IMR-90 (cell line): ENCODE measurements around the gene TBRG4. TPM values are rescaled to one million over a fixed set of nuclear protein-coding genes. Genes with fewer than 3 reads are reported as not detected.
"Not testable (repeated sequence)": the region's sequence is repeated elsewhere in the genome, so short reads cannot be mapped to it uniquely, and the experiment has no call there.

Source experiments
- ATAC-seq: fragments of 200-7000 bp; cut with Tn5 transposase; 2 replicates; pipeline ENCODE4 v1.9.1; 2020; ENCODE audit warnings: low read depth, mild to moderate bottlenecking, moderate library complexity
- BruUV-seq: library from RNA; stranded (reverse); fragments of 400-500 nt; replicated peaks from 2 replicates; lab custom pipeline; 2021; lab: Mats Ljungman, UMichigan
- CTCF ChIA-PET: fragments of 300-600 bp; formaldehyde crosslinking; extraction: SDS; loops from one replicate; lab custom pipeline; 2021; ENCODE audit warnings: antibody characterized with exemption; lab: Yijun Ruan, JAX
- POLR2A ChIA-PET: fragments of 300-600 bp; sonication (Branson Sonifier 250); formaldehyde crosslinking; loops from one replicate; lab custom pipeline; 2022; ENCODE audit warnings: antibody characterized with exemption; ENCODE audit not compliant: unreplicated experiment; lab: Charles Lee
- DNase-seq: peaks from one replicate; pipeline ENCODE4 v3.0.0; 2013
- H2AFZ ChIP-seq: replicated peaks from 2 replicates; pipeline ENCODE3; 2013; ENCODE audit warnings: low read length, mild to moderate bottlenecking; ENCODE audit not compliant: poor library complexity
- H2AK5ac ChIP-seq: 2 replicates; pipeline ENCODE4 v1.6.1; 2013; ENCODE audit warnings: low read depth, low read length, inconsistent platforms
- H2AK9ac ChIP-seq: replicated peaks from 2 replicates; pipeline ENCODE3; 2013; ENCODE audit warnings: mild to moderate bottlenecking, low read depth, low read length, moderate library complexity; ENCODE audit not compliant: poor library complexity
- H2BK120ac ChIP-seq: 2 replicates; pipeline ENCODE4 v1.6.1; 2013; ENCODE audit warnings: low read depth, low read length, inconsistent platforms
- H2BK15ac ChIP-seq: 3 replicates; pipeline ENCODE4 v1.6.1; 2013; ENCODE audit warnings: low read depth, low read length, inconsistent platforms
- H2BK20ac ChIP-seq: 2 replicates; pipeline ENCODE4 v1.6.1; 2013; ENCODE audit warnings: low read depth, mild to moderate bottlenecking, inconsistent platforms, low read length, moderate library complexity
- H2BK5ac ChIP-seq: 2 replicates; pipeline ENCODE4 v1.6.1; 2013; ENCODE audit warnings: mild to moderate bottlenecking, low read depth, low read length, inconsistent platforms; ENCODE audit not compliant: poor library complexity, severe bottlenecking
- H3K14ac ChIP-seq: replicated peaks from 2 replicates; pipeline ENCODE4 v1.6.1; 2013; ENCODE audit warnings: low read depth, low read length, inconsistent platforms
- H3K18ac ChIP-seq: 2 replicates; pipeline ENCODE4 v1.6.1; 2013; ENCODE audit warnings: low read depth, low read length, control low read depth
- H3K23ac ChIP-seq: 2 replicates; pipeline ENCODE4 v1.6.1; 2013; ENCODE audit warnings: low read depth, low read length, inconsistent platforms
- H3K27ac ChIP-seq: 2 replicates; pipeline ENCODE4 v1.5.1; 2013; ENCODE audit warnings: mild to moderate bottlenecking, control low read depth, low read length; ENCODE audit not compliant: insufficient read depth
- H3K27me3 ChIP-seq: 2 replicates; pipeline ENCODE4 v1.6.1; 2013; ENCODE audit warnings: low read length; ENCODE audit not compliant: control insufficient read depth, insufficient read depth
- H3K36me3 ChIP-seq: 2 replicates; pipeline ENCODE4 v1.6.1; 2013; ENCODE audit warnings: low read length, mixed read lengths; ENCODE audit not compliant: control insufficient read depth, insufficient read depth
- H3K4ac ChIP-seq: 2 replicates; pipeline ENCODE4 v1.6.1; 2013; ENCODE audit warnings: low read depth, low read length, inconsistent platforms
- H3K4me1 ChIP-seq: 2 replicates; pipeline ENCODE4 v1.6.1; 2013; ENCODE audit warnings: low read length, mixed read lengths; ENCODE audit not compliant: control insufficient read depth, insufficient read depth
- H3K4me2 ChIP-seq: 2 replicates; pipeline ENCODE4 v1.6.1; 2013; ENCODE audit warnings: low read depth, mild to moderate bottlenecking, control low read depth, low read length, moderate library complexity
- H3K4me3 ChIP-seq: 2 replicates; pipeline ENCODE4 v1.5.1; 2013; ENCODE audit warnings: low read depth, mild to moderate bottlenecking, control low read depth, low read length, moderate library complexity; ENCODE audit not compliant: insufficient read depth
- H3K56ac ChIP-seq: 2 replicates; pipeline ENCODE4 v1.6.1; 2013; ENCODE audit warnings: low read length, inconsistent platforms; ENCODE audit not compliant: insufficient read depth; ENCODE audit errors: extremely low read depth
- H3K79me1 ChIP-seq, 2 experiments: 2 replicates each; pipeline ENCODE4 v1.6.1; 2013; ENCODE audit warnings: low read length in 2 of 2, inconsistent platforms in 1 of 2, low read depth in 1 of 2
- H3K9ac ChIP-seq: 2 replicates; pipeline ENCODE4 v1.6.1; 2013; ENCODE audit warnings: low read depth, low read length, control low read depth
- H3K9me1 ChIP-seq: 2 replicates; pipeline ENCODE4 v1.6.1; 2013; ENCODE audit warnings: low read length, inconsistent platforms; ENCODE audit not compliant: insufficient read depth
- H3K9me3 ChIP-seq: 2 replicates; pipeline ENCODE4 v1.6.1; 2013; ENCODE audit warnings: low read length; ENCODE audit not compliant: control insufficient read depth, insufficient read depth
- H4K20me1 ChIP-seq: 2 replicates; pipeline ENCODE4 v1.6.1; 2013; ENCODE audit warnings: low read length, inconsistent platforms; ENCODE audit not compliant: insufficient read depth
- H4K5ac ChIP-seq: 2 replicates; pipeline ENCODE4 v1.6.1; 2013; ENCODE audit warnings: mild to moderate bottlenecking, low read depth, low read length, control low read depth
- H4K8ac ChIP-seq, 2 experiments: 2 replicates each; pipeline ENCODE4 v1.6.1; 2013; ENCODE audit warnings: low read depth in 2 of 2, low read length in 2 of 2, control low read depth in 1 of 2, inconsistent platforms in 1 of 2
- H4K91ac ChIP-seq: 2 replicates; pipeline ENCODE4 v1.6.1; 2013; ENCODE audit warnings: low read depth, low read length, inconsistent platforms; ENCODE audit not compliant: insufficient read depth
- CEBPB ChIP-seq: IDR thresholded peaks from 2 replicates; pipeline ENCODE4 v1.6.1; 2012; ENCODE audit warnings: low read depth, low read length, improper control_type of control experiment
- FOS ChIP-seq: fragments of 150-350 bp; IDR thresholded peaks from 2 replicates; pipeline ENCODE4 v1.6.1; 2016; ENCODE audit warnings: low read depth, low read length
- MXI1 ChIP-seq: IDR thresholded peaks from 2 replicates; pipeline ENCODE4 v1.6.1; 2012; ENCODE audit warnings: low read depth, mild to moderate bottlenecking, low read length, moderate library complexity, borderline replicate concordance
- RCOR1 ChIP-seq: IDR thresholded peaks from 2 replicates; pipeline ENCODE4 v1.6.1; 2012; ENCODE audit warnings: mild to moderate bottlenecking, low read length, improper control_type of control experiment; ENCODE audit not compliant: insufficient replicate concordance
- SMC3 ChIP-seq: fragments of 150-350 bp; IDR thresholded peaks from 2 replicates; pipeline ENCODE4 v1.6.1; 2016; ENCODE audit warnings: low read depth, mild to moderate bottlenecking, antibody characterized with exemption, low read length, moderate library complexity
- USF2 ChIP-seq: fragments of 150-350 bp; IDR thresholded peaks from 2 replicates; pipeline ENCODE4 v1.6.1; 2017; ENCODE audit warnings: mild to moderate bottlenecking, antibody characterized with exemption, low read length, low read depth
- WGBS, 2 experiments: methylation state at CpG; one replicate each; pipeline versions ENCODE4 v1.1.5 to v1.1.7; 2013; ENCODE audit warnings: missing lambda C conversion rate in 2 of 2; ENCODE audit not compliant: insufficient read length in 1 of 2; ENCODE audit errors: extremely low coverage in 2 of 2; 5-methylcytosine and 5-hydroxymethylcytosine counted together
- dilution Hi-C: fragments of 300-500 bp; cut with HindIII; formaldehyde crosslinking; loops from one replicate; pipeline ENCODE4 v1.14.3; 2018; ENCODE audit warnings: low sequenced_read_pairs; ENCODE audit not compliant: unreplicated experiment
- in situ Hi-C: fragments of 300-500 bp; cut with MboI; formaldehyde crosslinking; loops from 3 replicates; pipeline ENCODE4 v1.14.3; 2019; ENCODE audit warnings: low sequenced_read_pairs, inconsistent platforms, mixed read lengths
- intact Hi-C: fragments of 100-400 bp; cut with micrococcal nuclease; formaldehyde crosslinking; loops from 2 replicates; pipeline ENCODE4 v1.10.0; 2022
- polyA plus RNA-seq, 3 experiments: library from polyadenylated mRNA; depleted of rRNA; stranded (reverse); fragments of >200 nt; gene quantifications; 2 replicates each; pipeline ENCODE4 v1.2.3, GENCODE V29; 2012; ENCODE audit warnings: low replicate concordance in 1 of 3
- total RNA-seq: library from RNA; depleted of rRNA; stranded (reverse); fragments of >200 nt; gene quantifications from 2 replicates; pipeline ENCODE4 v1.2.3, GENCODE V29; 2012

TBRG4 gene
- total and polyA plus RNA-seq, 2 of the 4 experiments (the other 2 are of a cell fraction) = 71.6 to 77.6 TPM

DNA sequence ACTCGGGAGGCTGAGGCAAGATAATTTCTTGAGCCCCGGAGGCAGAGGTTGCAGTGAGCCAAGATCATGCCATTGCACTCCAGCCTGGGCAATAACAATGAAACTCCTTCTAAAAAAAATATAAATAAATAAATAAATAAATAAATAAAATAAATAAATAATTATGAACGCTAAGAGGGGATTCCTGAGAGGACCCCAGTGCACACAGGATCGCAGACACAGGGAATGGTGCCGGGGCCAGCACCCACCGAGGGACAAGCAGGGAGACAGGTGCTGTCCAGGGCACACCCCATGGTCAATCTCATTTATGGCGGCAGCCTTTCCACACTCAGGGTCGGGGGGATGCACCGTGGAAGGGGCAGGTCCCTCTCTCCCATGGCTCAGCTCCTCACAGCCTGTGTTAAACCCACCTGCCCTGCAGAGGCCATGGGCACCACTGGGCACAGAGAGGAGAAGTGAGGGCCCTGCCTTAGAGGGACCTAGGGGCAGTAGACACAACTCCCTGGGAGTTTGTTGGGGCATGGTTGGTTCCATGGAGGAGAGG, 43.9 kb upstream of the TBRG4 start:
- no peak overlapping the region for H3K56ac ChIP-seq
- H3K9ac ChIP-seq = no peak overlapping the region
- in situ Hi-C loops = loop anchor here (10.0 kb wide), 1 partner anchor 699 kb away; no protein-coding TSS in a partner anchor
- H4K20me1 ChIP-seq = no peaks in the 10 kb centered on the region
- intact Hi-C loops = no loop called here
- no peak overlapping the region for H3K14ac ChIP-seq
- no peak for DNase-seq
- no peak overlapping the region for H2BK120ac ChIP-seq
- H3K4me3 ChIP-seq = no peak overlapping the region
- no peaks in the 10 kb centered on the region for H3K79me1 ChIP-seq
- no peak overlapping the region for H2BK5ac ChIP-seq
- peaks cover 53% of the 10 kb centered on the region for H3K27me3 ChIP-seq
- no TSS peak for BruUV-seq
- no peaks in the 10 kb centered on the region for H3K4me1 ChIP-seq
- no peak overlapping the region for H3K4me2 ChIP-seq
- H2AK9ac ChIP-seq = no peak overlapping the region
- H3K23ac ChIP-seq = no peak overlapping the region
- ChIA-PET CTCF (no interaction called here), POLR2A (no interaction called here)
- no peak overlapping the region for H4K5ac ChIP-seq
- no peak overlapping the region for H2AK5ac ChIP-seq
- H4K8ac ChIP-seq = no peak overlapping the region
- H2BK20ac ChIP-seq = no peak overlapping the region
- no peak overlapping the region for H3K4ac ChIP-seq
- H4K91ac ChIP-seq = no peak overlapping the region
- H3K9me1 ChIP-seq = no peaks in the 10 kb centered on the region
- H2BK15ac ChIP-seq = no peak overlapping the region
- no peaks in the 10 kb centered on the region for H3K36me3 ChIP-seq
- H3K27ac ChIP-seq = no peak overlapping the region
- H3K9me3 ChIP-seq = no peaks in the 10 kb centered on the region
- dilution Hi-C loops = no loop called here
- H3K18ac ChIP-seq = no peak overlapping the region
- H2AFZ ChIP-seq = no peak overlapping the region
- 72% methylated on average over 3 of the region's 9 CpGs; no CpG with 5 or more reads in 1 of the 2 experiments for WGBS, 2 experiments
- no peak for TF ChIP-seq RCOR1
- TF ChIP-seq FOS = no peak
- no peak for TF ChIP-seq SMC3
- no peak for TF ChIP-seq CEBPB
- no peak for TF ChIP-seq USF2
- TF ChIP-seq MXI1 = no peak
- no peak for ATAC-seq

DNA sequence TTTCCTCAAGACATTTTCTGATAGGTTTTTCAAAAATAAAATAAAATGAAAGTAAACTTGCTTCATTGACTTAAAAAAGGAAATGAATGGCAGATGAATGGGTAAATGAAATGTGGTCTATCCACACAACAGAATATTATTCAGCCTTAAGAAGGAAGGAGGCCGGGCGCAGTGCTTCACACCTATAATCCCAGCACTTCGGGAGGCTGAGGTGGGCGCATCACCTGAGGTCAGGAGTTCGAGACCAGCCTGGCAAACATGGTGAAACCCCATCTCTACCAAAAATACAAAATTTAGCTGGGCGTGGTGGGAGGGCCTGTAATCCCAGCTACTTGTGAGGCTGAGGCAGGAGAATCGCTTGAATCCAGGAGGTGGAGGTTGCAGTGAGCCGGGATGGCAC, 42.4 kb upstream of the TBRG4 start:
- H2AFZ ChIP-seq, H3K23ac ChIP-seq, H3K9ac ChIP-seq, H3K79me1 ChIP-seq, H3K14ac ChIP-seq, H3K4me3 ChIP-seq, H2AK5ac ChIP-seq, H4K20me1 ChIP-seq, POLR2A ChIA-PET, H3K56ac ChIP-seq, H2BK15ac ChIP-seq, ATAC-seq, H3K36me3 ChIP-seq, H3K18ac ChIP-seq, H2AK9ac ChIP-seq, H2BK120ac ChIP-seq, H4K91ac ChIP-seq, H3K4me2 ChIP-seq, H3K4ac ChIP-seq, H3K9me3 ChIP-seq, BruUV-seq, H3K27ac ChIP-seq, H4K5ac ChIP-seq, CTCF ChIA-PET, H3K9me1 ChIP-seq, H2BK20ac ChIP-seq, H2BK5ac ChIP-seq, H4K8ac ChIP-seq, H3K4me1 ChIP-seq, DNase-seq, dilution Hi-C loops: not testable (repeated sequence)
- intact Hi-C loops = loop anchor here (1.0 kb wide), 2 partner anchors 106 to 700 kb away; no protein-coding TSS in a partner anchor
- in situ Hi-C loops = loop anchor here (5.0 to 10.0 kb wide), 2 partner anchors 98 to 701 kb away; no protein-coding TSS in a partner anchor
- H3K27me3 ChIP-seq = peaks cover 56% of the 10 kb centered on the region
- WGBS, 2 experiments = no CpG with 5 or more reads among the region's 8 CpGs
